Dendritic cell treated with granulocyte-macrophage colony-stimulating factor and Interleukin-4, amounts not matched to agents 40 ng/mL and 50 ng/mL, for 4 days (primary cell): ENCODE results near the gene RHPN2.
"Not testable (repeated sequence)": the region's sequence is repeated elsewhere in the genome, so short reads cannot be mapped to it uniquely, and the experiment has no call there.

Experiments used
- H3K27ac Mint-ChIP-seq: one replicate; pipeline ENCODE4 v1.8.0; 2022; ENCODE audit warnings: mild to moderate bottlenecking, mixed read lengths
- H3K27me3 Mint-ChIP-seq: one replicate; pipeline ENCODE4 v1.8.0; 2022; ENCODE audit warnings: mild to moderate bottlenecking, mixed read lengths
- H3K36me3 Mint-ChIP-seq: one replicate; pipeline ENCODE4 v1.8.0; 2022; ENCODE audit warnings: low read depth, mixed read lengths
- H3K4me1 Mint-ChIP-seq: one replicate; pipeline ENCODE4 v1.8.0; 2022; ENCODE audit warnings: low read depth, mixed read lengths
- H3K4me3 Mint-ChIP-seq: one replicate; pipeline ENCODE4 v1.8.0; 2022; ENCODE audit warnings: mild to moderate bottlenecking, moderate library complexity, mixed read lengths
- H3K9me3 Mint-ChIP-seq: one replicate; pipeline ENCODE4 v1.8.0; 2022; ENCODE audit warnings: mixed read lengths
- intact Hi-C: fragments of 100-400 bp; cut with micrococcal nuclease; formaldehyde crosslinking; loops from one replicate; pipeline ENCODE4 v1.15.0; 2022

Gene RHPN2

DNA sequence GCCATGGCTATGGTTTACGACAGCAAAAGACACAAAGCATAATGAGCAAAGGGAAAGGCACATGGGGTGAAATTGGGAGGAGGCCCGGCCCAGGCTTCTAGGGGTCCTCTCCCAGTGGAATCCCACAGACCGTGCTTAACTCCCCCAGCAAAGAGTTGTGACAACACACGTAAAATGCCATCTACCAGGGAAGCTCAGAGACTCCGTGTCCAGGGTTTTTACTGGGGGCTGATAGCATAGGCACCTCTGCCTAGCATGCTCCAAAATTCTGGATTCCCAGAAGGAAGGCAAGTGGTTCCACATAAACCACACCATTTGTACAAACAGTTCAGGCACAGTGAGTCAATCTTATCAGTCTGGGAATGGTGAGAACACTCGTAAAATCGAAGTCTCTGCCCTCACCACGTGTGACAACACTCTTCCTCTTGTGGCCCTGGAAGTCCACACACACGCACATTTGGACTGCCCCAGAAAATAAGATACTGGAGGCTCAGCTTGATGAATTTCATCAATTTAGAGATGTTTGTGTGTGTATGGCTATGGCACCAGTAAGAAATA, 34.9 kb downstream of the RHPN2 start:
- no peaks in the 10 kb centered on the region for H3K36me3 Mint-ChIP-seq
- no peaks in the 10 kb centered on the region for H3K4me1 Mint-ChIP-seq
- H3K27me3 Mint-ChIP-seq = peaks cover 5% of the 10 kb centered on the region
- H3K9me3 Mint-ChIP-seq = no peaks in the 10 kb centered on the region
- intact Hi-C loops = no loop called here
- no peak overlapping the region for H3K4me3 Mint-ChIP-seq
- no peak overlapping the region for H3K27ac Mint-ChIP-seq

DNA sequence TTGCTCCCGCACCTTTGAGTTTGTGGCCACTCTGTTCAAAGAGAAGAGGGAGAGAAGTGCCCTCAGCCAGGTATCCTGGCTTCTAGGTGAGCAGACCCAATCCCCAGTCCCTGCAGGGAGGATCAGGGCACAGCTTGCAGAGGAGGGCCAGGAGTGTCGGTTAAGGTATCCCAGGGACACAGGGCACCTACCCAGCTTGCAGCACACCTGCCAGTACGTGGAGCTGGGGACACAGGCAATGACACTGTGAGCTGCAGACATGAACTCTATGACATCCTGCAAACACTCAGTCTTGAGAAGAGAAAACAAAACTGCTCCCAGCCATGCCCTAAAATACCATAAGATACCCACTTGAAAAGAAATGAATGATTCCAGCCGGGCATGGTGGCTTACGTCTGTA, 38.1 kb downstream of the RHPN2 start:
- H3K4me3 Mint-ChIP-seq, H3K27ac Mint-ChIP-seq, H3K27me3 Mint-ChIP-seq, H3K9me3 Mint-ChIP-seq, H3K36me3 Mint-ChIP-seq, intact Hi-C loops, H3K4me1 Mint-ChIP-seq: not testable (repeated sequence)

DNA sequence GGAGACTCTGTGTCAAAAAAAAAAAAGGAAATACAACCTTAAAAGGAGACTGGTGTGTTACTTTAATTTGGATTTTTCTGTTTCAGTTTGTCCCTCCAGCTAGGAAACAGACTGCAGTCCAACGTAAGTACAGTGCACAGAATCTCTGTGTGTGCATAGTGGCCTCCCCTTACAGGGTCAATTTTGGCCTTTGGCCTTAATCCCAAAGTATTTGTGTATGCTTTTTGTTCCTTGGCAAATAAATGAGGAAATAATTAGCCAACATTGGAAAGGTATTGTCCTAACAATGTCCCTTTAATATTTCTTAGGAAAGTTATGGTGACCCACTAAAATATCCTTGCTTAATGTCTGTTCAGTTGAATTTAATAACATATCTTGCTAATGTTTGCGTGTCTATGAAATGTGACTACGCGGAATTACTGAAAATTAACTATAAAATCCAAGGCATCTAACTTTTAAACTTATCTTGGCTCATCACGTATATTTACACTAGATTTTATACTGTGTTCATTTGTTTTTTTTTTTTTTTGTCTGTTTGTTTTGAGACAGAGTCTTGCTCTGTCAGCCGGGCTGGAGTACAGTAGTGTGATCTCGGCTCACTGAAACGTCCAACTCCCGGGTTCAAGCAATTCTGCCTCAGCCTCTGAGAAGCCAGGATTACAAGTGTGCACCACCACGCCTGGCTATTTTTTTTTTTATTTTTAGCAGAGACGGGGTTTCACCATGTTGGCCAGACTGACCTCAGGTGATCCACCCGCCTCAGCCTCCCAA, 39.0 kb downstream of the RHPN2 start:
- H3K27ac Mint-ChIP-seq, H3K9me3 Mint-ChIP-seq, intact Hi-C loops, H3K4me1 Mint-ChIP-seq, H3K36me3 Mint-ChIP-seq, H3K27me3 Mint-ChIP-seq, H3K4me3 Mint-ChIP-seq: not testable (repeated sequence)

DNA sequence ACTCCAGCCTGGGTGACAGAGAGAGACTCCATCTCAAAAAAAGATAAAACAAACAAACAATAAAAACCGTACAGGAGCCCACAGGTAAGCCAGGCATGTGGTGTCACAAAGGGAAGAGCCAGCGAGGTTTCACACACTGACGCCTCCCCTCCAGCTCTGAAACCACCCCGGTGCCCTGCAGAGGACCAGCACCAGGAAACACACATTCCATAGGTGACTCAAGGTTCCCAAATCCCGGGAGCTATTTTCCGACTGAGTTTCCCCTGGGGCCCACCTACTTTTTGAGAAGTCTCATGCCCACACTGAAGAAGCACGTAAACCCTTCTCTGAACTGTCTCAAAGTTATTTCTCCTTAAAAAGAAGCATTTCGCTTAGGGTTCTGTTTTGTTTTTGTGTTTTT, 40.3 kb downstream of the RHPN2 start:
- Mint-ChIP-seq H3K27ac (no peak overlapping the region), H3K36me3 (no peaks in the 10 kb centered on the region), H3K9me3 (no peaks in the 10 kb centered on the region), H3K27me3 (peaks cover 8% of the 10 kb centered on the region), H3K4me3 (no peak overlapping the region), H3K4me1 (no peaks in the 10 kb centered on the region)
- intact Hi-C loops = no loop called here

DNA sequence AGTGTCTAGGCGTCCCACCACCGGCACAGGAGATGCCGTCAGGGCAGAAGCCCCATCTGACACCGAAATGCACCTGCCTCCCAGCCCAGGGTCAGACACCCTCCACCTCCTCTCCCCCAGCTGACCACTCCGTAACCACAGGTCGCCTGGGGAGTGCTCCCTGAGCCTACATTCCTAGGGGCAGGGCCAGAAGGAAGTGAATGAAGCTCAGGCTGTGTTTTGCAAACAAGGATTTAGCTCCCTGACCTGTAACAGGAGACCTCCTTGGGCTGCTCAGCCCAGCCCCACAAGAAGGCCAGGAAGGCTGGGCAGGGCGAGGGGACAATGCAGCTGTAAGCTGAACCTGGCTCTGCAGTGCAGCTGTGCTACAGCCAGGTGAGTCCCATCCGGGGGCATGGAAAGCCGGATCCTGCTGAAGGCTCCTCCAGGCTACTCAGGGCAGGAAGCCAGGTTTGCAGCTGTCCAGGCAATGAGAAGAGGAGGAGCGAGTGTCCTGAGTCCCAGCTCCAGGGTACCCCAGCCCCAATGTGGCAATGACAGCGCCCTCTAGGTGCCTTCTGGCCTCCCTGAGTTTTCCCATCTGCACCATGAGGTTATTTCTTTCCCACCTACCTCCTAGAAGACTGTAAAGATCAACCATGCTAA, 42.1 kb downstream of the RHPN2 start:
- Mint-ChIP-seq H3K27me3 (peaks cover 8% of the 10 kb centered on the region), H3K4me3 (no peak overlapping the region), H3K9me3 (no peaks in the 10 kb centered on the region), H3K27ac (no peak overlapping the region), H3K36me3 (no peaks in the 10 kb centered on the region), H3K4me1 (no peaks in the 10 kb centered on the region)
- intact Hi-C loops = no loop called here

DNA sequence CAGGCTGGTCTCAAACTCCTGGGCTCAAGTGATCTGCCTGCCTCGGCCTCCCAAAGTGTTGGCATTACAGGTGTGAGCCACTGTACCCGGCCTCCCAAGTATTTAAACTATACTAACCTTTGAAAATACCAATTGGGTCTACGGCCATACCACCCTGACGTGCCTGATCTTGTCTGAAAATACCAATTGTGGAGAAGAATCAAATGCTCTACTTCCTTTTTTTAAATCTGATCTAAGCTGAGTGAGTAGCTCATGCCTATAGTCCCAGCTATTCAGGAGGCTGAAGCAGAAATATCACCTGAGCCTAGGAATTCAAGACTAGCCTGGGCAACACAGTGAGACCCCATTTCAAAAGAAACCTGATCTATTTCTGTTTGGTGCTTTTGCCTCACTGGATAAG, 53.8 kb downstream of the RHPN2 start:
- H3K27ac Mint-ChIP-seq, H3K27me3 Mint-ChIP-seq, H3K4me1 Mint-ChIP-seq, intact Hi-C loops, H3K36me3 Mint-ChIP-seq, H3K9me3 Mint-ChIP-seq, H3K4me3 Mint-ChIP-seq: not testable (repeated sequence)

DNA sequence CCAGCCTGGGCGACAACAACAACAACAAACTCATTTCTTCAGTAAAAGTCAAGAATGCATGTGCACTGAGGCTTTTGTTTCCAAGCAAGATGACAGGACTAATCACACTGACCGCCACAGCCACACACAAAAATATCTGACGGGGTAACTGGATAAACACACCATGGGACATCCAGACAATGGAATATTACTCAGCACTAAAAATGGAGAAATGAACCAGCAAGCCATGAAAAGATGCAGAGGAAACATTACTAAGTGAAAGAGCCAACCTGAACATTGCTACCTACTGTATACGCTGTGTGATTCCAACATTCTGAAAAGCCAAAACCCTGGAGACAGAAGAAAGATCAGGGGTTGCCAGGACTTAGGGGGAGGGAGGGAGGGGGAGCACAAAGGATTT, 56.0 kb downstream of the RHPN2 start:
- no peak overlapping the region for H3K27ac Mint-ChIP-seq
- H3K27me3 Mint-ChIP-seq = peaks cover 2% of the 10 kb centered on the region
- no peak overlapping the region for H3K4me3 Mint-ChIP-seq
- no peaks in the 10 kb centered on the region for H3K9me3 Mint-ChIP-seq
- no peaks in the 10 kb centered on the region for H3K4me1 Mint-ChIP-seq
- intact Hi-C loops = no loop called here
- no peaks in the 10 kb centered on the region for H3K36me3 Mint-ChIP-seq

DNA sequence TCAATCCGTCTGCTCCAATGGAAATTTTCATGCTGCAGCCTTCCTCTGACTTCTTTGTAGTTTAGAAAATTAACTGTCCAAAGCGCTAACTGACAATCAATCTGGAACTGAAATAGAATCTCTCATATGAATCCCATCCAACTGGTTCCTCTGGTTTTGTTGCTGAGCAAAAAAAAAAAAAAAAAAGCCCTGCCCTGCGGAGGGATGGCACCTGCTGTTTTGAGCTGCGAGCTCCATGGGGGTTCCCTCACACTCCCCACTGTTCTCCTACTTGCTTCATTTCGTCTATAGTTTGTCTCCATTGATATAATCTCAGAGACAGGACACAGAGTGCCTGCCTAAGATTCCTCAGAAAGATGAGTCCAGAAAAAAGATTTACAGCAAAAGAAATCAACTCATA, 59.2 kb downstream of the RHPN2 start:
- intact Hi-C loops = no loop called here

DNA sequence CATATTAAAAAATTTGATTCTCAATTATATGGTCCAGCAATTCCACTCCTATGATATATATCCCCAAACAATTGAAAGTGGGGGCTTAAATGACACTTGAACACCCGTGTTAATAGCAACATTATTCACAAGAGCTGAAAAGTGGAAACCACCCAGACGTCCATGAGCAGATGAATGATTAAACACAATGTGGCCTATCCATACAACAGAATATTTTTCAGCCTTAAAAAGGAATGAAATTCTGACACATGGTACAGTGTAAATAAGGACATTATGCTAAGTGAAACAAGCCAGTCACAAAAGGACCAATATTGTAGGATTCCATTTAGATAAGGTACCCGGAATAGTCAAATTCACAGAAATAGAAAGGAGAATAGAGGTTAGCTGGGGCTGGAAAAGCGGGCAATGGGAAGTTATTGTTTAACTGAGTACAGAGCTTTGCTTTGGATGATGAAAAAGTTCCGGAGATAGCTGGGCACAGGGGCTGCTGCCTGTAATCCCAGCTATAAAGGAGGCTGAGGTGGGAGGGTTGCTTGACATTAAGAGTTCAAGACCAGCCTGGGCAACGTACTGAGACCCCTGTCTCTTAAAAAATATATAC, 61.2 kb downstream of the RHPN2 start:
- H3K4me1 Mint-ChIP-seq, H3K9me3 Mint-ChIP-seq, H3K27me3 Mint-ChIP-seq, intact Hi-C loops, H3K36me3 Mint-ChIP-seq, H3K27ac Mint-ChIP-seq, H3K4me3 Mint-ChIP-seq: not testable (repeated sequence)

More for the DNA sequence above, 59.2 kb downstream of the RHPN2 start:
- H3K36me3 Mint-ChIP-seq = no peaks in the 10 kb centered on the region
- no peaks in the 10 kb centered on the region for H3K9me3 Mint-ChIP-seq
- H3K27me3 Mint-ChIP-seq = peaks cover 2% of the 10 kb centered on the region
- no peak overlapping the region for H3K27ac Mint-ChIP-seq
- no peaks in the 10 kb centered on the region for H3K4me1 Mint-ChIP-seq
- H3K4me3 Mint-ChIP-seq = no peak overlapping the region

DNA sequence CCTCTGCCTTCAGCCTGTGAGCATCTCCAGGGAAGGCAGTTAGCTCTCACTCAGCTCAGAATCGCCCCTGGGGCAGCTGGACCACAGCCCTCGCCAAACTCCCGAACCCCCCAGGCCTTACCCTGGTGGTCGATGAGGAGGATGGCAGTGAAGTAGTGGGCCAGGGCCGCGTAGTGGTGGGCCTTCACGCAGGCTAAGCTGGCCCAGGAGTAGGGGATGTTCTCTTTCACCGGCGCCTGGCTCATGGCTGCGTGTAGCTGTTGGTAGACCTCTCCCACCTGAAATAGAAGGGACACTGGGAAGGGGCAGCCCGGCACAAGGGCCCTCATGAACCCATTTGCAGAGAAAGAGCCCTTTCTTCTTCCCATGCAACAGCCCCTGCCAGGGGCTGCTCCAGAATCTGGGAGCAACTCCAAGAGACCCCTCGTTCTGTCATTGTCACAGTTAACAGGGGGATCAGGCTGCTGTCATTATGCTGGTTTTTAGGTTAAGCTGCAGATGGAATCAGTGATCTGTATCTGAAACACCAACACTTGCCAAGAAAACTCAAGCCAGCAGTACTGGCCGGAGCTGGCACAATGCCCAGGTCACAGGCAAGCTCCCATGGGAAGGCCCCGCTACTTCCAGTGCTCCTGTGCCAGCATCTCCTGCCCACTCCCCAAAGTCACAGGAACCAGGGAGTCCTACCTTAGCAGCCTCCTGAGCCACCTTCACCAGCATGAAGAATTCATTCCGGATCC, 62.4 kb downstream of the RHPN2 start:
- intact Hi-C loops, H3K4me1 Mint-ChIP-seq, H3K36me3 Mint-ChIP-seq, H3K27ac Mint-ChIP-seq, H3K27me3 Mint-ChIP-seq, H3K4me3 Mint-ChIP-seq, H3K9me3 Mint-ChIP-seq: not testable (repeated sequence)

DNA sequence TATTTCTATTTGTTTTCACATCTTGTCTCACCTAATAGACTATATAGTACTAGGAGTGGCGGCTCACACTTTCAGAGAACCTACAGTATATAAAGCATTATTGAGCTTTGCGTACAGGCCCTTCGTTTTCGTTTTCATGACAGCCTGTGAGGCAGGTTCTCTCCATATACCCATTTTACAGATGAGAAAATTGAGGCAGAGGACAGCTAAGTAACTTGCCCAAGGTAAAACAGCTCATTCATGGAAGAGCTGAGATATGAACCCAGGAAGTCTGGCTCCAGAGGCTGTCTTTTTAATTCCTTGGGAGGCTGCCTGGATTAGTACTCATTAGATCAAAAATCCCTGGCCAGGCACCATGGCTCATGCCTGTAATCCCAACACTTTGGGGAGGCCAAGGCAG, 63.8 kb downstream of the RHPN2 start:
- no peak overlapping the region for H3K27ac Mint-ChIP-seq
- no peak overlapping the region for H3K4me3 Mint-ChIP-seq
- no peaks in the 10 kb centered on the region for H3K9me3 Mint-ChIP-seq

DNA sequence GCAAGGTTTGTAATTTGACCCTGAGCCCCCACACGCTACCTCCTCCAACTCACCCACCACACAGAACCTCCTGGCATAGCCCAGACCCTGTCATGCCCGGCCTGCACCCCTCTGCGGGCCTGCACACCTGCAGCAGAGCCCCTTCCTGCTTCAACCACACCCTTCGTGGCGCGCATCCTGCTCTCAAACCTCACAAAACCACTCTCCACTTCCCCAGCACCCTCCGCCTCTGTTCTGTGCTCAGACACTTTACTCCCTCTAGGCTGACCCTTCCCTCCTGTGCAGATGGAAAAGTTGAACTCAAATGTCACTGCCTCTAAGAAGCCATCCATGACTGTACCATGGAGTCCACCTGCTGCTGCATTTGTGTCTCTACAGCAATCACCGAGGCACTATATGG, 64.2 kb downstream of the RHPN2 start:
- intact Hi-C loops = no loop called here
- H3K36me3 Mint-ChIP-seq = no peaks in the 10 kb centered on the region
- H3K9me3 Mint-ChIP-seq = no peaks in the 10 kb centered on the region
- peaks cover 6% of the 10 kb centered on the region for H3K27me3 Mint-ChIP-seq
- no peaks in the 10 kb centered on the region for H3K4me1 Mint-ChIP-seq
- H3K4me3 Mint-ChIP-seq = no peak overlapping the region
- H3K27ac Mint-ChIP-seq = no peak overlapping the region

More for the DNA sequence above, 63.8 kb downstream of the RHPN2 start:
- H3K27me3 Mint-ChIP-seq = peaks cover 6% of the 10 kb centered on the region
- no peaks in the 10 kb centered on the region for H3K4me1 Mint-ChIP-seq
- H3K36me3 Mint-ChIP-seq = no peaks in the 10 kb centered on the region
- intact Hi-C loops = no loop called here

DNA sequence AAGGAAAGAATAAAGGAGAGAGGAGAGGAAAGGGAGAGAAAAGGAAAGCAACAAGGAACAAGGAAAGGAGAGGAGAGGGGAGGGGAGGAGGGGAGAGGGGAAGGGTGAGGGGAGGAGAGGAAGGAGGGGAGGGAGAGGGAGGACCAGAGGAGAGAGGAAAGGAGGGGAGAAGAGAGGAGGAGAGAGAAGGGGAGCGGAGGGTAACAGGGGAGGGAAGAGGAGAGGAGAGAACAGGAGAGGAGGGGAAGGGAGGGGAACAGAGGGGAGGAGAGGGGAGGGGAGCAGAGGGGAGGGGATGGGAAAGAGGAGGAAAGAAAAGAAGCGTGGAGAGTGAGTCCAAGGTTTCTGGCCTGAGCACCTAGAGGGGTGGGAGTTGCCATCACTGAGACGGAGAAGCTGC, 66.0 kb downstream of the RHPN2 start:
- Mint-ChIP-seq H3K27me3 (peaks cover 6% of the 10 kb centered on the region), H3K4me3 (no peak overlapping the region), H3K4me1 (no peaks in the 10 kb centered on the region), H3K36me3 (no peaks in the 10 kb centered on the region), H3K27ac (no peak overlapping the region), H3K9me3 (no peaks in the 10 kb centered on the region)
- intact Hi-C loops = no loop called here
